ENCODE data around the gene SMIM21.

- TF ChIP-seq ZFP3 (CRISPR knock-in tag; IDR thresholded peaks at IDR 0.05), result no peak
- no peak for TF ChIP-seq ZNF565 (CRISPR knock-in tag; conservative IDR thresholded peaks at IDR 0.05; ENCODE audit: low read depth)
- TF ChIP-seq ZNF8 (CRISPR knock-in tag; IDR thresholded peaks at IDR 0.05), result no peak
- TF ChIP-seq POU6F1 (CRISPR knock-in tag; IDR thresholded peaks at IDR 0.05; ENCODE audit: borderline replicate concordance, low read depth), result no peak
- no peak for TF ChIP-seq TCF4 (CRISPR knock-in tag; IDR thresholded peaks at IDR 0.05; ENCODE audit: borderline replicate concordance)
- no peak for TF ChIP-seq ISL1 (CRISPR knock-in tag; IDR thresholded peaks at IDR 0.05)
- no peak for TF ChIP-seq OSR1 (CRISPR knock-in tag; IDR thresholded peaks at IDR 0.05)
- no peak for TF ChIP-seq ZFP30 (CRISPR knock-in tag; IDR thresholded peaks at IDR 0.05)
- no peak for TF ChIP-seq ZNF70 (CRISPR knock-in tag; IDR thresholded peaks at IDR 0.05)
These were observed 11.4 kb upstream of the SMIM21 start for GRCh38 chr18:75438891-75439290.
